NCI-H510A treated with DMSO at 0.1 percent for 48 hours (cell line): Measurements from ENCODE around the gene SIM2.
A peak's percentile ranks its signal among the peaks of the same experiment; 100 is the strongest.
"Not testable (repeated sequence)": the region's sequence is repeated elsewhere in the genome, so short reads cannot be mapped to it uniquely, and the experiment has no call there.

Source experiments
- DNase-seq: peaks from one replicate; lab custom pipeline; 2025; lab: John Stamatoyannopoulos, UW

Gene SIM2, protein sequence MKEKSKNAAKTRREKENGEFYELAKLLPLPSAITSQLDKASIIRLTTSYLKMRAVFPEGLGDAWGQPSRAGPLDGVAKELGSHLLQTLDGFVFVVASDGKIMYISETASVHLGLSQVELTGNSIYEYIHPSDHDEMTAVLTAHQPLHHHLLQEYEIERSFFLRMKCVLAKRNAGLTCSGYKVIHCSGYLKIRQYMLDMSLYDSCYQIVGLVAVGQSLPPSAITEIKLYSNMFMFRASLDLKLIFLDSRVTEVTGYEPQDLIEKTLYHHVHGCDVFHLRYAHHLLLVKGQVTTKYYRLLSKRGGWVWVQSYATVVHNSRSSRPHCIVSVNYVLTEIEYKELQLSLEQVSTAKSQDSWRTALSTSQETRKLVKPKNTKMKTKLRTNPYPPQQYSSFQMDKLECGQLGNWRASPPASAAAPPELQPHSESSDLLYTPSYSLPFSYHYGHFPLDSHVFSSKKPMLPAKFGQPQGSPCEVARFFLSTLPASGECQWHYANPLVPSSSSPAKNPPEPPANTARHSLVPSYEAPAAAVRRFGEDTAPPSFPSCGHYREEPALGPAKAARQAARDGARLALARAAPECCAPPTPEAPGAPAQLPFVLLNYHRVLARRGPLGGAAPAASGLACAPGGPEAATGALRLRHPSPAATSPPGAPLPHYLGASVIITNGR

DNA sequence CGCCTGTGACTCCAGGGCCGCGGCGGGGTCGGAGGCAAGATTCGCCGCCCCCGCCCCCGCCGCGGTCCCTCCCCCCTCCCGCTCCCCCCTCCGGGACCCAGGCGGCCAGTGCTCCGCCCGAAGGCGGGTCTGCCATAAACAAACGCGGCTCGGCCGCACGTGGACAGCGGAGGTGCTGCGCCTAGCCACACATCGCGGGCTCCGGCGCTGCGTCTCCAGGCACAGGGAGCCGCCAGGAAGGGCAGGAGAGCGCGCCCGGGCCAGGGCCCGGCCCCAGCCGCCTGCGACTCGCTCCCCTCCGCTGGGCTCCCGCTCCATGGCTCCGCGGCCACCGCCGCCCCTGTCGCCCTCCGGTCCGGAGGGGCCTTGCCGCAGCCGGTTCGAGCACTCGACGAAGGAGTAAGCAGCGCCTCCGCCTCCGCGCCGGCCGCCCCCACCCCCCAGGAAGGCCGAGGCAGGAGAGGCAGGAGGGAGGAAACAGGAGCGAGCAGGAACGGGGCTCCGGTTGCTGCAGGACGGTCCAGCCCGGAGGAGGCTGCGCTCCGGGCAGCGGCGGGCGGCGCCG lies at the start of gene SIM2:
TSS of gene SIM2 (plus strand) at position 135 of the 565 bp plus-strand sequence. CDS start 632 bp downstream, outside the sequence.
- DNase-seq: no peak

DNA sequence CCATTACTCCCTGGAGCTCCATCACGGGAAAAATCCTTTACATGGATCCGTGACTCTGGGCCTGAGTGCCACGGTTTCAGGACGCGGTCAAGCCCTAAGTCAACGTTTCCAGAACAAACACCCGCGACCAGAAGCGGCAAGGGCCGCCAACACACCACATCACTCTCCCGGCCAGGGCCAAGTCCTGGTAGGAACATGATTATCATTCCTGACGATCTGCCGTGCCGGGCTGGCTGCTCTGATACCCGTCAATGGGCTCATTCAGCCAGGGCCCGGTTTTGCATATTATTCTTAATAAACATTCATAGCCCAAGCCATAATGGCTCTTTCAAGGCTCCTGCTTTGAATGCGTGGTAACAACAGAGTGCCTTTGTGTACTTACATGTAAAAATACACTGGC lies 44.6 kb upstream of the SIM2 start:
- no peak for DNase-seq

DNA sequence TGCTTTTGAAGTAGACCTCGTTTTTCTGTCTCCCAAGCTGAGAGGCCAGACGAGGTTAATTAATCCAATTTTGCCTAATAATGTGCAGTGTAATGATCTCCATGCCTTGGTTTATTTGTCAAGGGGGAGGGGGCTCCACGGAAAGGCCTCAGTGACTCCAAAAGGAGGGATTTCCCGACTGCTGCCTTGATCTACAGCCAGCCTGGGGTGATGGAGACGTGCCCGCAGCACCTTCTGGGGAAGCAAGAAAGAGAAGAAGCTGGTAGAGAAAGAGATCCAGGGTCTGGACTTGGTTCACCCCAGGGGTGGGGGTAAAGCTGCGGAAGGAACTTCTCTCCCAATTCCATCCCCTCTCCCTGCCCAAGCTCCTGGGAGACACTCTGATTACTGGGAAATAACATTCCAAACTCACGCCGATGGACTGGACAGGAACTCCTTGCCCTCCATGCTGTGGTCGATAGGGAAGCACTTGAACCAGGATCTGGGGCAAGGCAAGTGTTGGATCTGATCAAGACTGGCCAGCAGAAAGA lies 44.1 kb upstream of the SIM2 start:
- DNase-seq: no peak

DNA sequence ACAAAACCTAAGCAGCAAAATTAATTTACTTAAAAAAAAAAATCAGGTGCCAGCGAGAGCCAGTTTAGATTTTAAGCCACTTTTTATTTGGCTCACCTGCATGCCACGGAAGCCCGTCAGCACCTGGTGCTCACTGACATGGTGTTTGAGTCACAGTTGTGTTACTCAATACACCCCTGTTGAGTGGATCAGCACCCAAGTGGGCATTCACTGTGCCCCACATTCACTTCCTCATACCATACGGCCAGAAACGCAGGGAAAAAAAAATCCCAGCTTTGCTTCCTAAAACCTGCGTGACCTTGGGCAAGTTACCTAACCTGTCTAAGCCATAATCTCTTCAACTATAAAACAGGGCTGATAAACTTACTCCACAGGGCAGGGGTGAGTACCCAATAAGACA lies 42.8 kb upstream of the SIM2 start:
- no peak for DNase-seq

DNA sequence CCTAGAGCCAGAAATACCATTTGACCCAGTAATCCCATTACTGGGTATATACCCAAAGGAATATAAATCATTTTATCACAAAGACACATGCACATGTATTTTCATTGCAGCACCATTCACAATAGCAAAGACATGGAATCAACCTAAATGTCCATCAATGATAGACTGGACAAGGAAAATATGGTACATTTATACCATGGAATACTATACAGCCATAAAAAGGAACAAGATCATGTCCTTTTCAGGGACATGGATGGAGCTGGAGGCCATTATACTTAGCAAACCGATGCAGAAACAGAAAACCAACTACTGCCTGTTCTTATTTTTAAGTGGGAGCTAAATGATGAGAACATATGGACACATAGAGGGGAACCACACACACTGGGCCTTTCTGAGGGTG lies 41.6 kb upstream of the SIM2 start:
- not testable (repeated sequence) for DNase-seq

DNA sequence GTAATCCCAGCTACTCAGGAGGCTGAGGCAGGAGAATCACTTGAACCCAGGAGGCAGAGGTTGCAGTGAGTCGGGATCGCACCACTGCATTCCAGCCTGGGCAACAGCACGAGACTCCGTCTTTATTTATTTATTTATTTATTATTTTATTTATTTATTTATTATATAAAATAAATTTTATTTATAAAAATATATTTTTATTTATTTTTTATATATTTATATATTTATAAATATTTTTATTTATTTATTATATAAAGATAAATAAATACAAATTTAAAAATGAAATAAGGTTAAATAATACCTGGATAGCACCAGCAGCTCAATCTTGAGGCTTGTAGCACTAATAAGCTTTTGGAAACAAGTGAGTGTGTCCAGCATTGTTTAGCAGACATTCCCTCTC lies 40.9 kb upstream of the SIM2 start:
- DNase-seq: no peak

DNA sequence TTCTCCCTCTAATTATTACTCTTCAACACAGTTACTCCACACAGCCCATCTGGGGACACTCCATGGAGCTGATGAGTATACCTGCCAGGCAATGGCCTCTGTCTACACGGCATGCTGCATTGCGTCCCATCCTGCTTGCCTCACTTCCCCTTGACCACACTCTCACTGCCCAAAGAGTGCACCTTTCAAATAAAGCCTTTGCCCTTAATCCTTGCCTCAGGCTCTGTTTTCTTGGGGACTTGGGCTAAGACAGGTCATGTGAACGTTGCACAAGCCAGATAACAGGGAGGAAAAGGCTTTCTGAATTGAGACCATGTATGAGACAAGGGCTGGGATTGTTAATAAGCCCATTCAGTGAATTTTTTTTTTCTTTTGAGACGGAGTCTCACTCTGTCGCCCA lies 40.0 kb upstream of the SIM2 start:
- no peak for DNase-seq

DNA sequence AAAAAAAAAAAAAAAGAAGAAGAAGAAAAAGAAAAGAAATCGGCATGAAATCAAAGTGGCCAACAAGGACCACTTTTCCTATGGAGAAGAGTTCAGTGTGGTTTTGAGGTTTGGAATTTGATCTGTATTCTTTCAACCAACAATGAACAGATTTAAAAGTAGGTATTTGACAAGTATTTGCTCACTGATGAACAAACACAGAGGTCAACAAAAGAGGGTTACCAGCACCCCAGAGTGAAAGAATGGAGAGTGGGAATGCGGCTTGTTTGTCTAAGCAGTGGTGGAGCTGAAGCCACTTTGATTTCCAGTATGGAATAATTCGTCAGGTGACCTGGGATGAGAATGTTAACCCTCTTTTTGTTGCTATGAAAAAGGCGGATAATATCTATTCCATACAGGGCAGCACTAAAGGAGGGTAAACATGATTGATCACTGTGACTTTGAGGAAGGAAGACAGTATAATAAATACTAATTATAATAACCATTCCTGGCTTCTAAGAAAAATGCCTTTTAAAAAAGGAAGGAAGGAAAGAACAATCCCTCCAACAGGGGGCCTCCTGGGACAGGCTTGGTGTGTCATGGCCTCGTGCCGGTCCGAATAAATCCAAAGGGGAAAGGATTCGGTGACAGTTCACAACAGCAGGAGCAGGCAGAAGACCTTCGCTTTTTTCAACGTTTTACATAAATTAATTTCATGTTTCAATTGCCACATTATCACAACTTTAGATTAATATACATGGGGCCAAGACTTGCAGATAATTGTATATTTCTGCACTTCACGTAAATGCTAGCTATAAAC lies 37.2 kb upstream of the SIM2 start:
- peak; percentile 8 for DNase-seq

DNA sequence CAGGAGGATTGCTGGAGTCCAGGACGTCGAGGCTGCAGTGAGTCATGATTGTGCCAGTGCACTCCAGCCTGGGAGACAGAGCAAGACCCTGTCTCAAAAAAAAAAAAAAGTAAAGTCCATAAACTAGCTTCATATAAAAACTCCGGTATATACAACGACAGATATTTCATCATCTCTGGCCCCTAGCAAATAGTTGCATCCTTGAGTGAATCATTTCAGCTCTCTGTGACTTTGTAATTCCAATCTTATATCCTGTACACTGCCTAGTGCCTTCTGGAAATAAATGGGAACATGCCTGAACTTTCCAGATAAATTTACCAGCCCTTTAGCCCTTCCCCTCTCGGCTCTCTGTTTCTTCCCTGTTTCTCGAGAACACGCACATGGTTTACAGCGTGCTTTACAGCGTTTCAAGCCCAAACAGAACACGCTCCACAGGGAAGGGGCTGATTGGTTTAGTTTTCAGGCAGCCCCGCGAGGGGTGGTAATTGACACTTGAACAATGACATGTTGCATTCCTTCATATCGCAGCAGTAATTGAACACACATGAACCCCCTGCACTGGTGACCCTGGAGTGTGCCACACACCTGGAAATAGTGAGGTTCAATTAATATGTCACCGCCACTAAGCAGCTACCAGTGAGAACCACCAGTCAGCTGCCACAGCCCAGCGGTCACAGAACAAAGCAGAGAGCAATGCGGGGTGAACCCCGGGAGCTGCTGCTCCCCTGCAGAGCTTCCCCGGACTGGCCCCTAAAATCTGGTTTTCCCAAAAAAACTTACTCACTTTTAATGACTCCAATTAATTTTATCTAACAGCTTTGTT lies 35.7 kb upstream of the SIM2 start:
- no peak for DNase-seq

DNA sequence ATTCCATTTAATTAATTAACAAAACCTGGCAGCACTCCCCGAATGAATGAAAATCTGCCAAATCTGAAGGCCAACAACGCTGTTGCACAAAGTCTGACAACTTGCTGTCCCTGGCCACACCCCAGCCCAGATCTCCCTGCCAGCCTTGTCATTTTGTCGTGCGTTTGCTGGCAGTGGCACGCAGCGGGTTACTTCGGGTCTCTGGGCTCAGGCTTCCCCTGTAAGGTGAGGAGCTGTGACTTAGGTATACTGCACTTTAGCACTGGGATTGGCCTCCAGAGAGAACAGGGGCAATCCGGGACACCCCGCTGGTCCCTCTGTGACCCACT lies 34.3 kb upstream of the SIM2 start:
- no peak for DNase-seq

DNA sequence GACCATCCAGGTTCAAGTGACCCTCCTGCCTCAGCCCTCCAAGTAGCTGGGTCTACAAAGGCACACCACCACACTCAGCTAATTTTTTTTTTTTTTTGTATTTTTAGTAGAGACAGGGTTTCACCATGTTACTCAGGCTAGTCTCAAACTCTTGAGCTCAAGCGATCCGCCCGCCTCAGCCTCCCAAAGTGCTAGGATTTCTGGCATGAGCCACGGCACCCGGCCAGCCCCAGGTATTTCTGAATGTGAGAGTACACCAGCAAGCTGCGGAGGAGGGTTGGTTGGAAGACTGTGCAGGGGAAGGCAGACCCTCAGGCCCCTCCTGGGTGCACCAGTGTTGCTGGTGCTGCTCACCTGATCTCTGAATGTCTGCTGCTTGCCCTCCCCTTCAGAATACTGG lies 33.1 kb upstream of the SIM2 start:
- no peak for DNase-seq

DNA sequence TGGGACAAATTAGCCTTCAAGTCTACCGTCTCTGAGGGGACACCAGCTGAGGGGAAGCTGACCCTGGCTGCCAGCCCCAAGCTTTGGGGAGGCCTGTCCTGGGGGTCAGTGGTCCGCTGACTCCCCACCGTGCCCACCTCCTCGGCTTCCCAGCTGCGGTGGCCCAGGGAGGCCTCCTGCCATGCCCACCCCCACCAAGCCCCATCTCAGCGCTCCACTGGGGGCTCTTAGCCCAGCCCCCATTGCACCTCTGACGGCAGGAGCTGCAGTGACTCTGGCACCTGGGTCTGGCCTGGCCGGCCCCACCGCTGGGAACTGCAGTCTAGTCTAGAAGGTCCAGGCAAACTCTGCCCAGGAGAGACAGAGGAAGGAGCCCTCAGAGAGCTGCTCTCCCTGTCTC lies 30.2 kb upstream of the SIM2 start:
- no peak for DNase-seq

DNA sequence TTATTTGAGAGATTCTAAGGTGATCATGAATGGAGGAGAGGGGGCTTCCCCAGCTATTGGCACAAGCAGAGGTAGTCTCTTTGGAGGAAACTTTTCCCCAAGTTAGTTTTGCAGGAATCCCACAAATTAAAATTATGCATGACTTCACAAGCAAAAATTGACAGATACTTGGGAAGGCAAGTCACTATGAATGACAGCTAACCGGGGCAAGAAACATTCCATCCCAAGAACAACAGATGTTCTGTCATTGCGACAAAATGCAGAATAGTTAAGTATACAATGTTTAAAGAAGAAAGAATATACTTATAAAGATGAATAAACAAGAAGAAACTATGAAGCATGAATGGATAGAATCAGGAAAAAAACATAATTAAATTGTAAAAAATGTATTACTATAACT lies 27.1 kb upstream of the SIM2 start:
- no peak for DNase-seq

DNA sequence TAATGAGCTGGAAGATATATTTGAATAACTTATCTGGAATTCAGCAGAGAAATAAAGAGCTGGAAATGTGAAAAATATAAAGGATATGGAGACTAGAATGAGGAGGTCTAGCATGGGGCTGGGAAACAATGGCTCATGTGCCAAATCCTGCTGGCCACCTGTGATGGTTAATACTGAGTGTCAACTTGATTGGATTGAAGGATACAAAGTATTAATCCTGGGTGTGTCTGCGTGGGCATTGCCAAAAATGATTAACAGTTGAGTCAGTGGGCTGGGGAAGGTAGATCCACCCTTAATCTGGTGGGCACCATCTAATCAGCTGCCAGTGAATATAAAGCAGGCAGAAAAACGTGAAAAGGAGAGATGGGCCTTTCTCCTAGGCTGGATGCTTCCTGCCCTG lies 26.6 kb upstream of the SIM2 start:
- not testable (repeated sequence) for DNase-seq

DNA sequence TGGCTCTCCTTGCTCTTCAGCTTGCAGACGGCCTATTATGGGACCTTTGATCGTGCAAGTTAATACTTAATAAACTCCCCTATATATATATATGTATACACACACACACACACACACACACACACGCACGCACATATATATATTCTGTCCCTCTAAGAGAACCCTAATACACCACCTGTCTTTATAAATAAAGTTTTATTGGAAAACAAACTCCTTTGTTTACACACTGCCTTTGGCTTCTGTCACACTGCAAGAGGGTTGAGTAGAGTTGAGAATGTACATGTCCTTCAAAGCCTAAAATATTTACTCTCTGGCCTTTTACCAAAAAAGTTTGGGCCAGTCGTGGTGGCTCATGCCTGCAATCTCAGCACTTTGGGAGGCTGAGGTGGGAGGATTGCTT lies 26.2 kb upstream of the SIM2 start:
- DNase-seq: no peak

DNA sequence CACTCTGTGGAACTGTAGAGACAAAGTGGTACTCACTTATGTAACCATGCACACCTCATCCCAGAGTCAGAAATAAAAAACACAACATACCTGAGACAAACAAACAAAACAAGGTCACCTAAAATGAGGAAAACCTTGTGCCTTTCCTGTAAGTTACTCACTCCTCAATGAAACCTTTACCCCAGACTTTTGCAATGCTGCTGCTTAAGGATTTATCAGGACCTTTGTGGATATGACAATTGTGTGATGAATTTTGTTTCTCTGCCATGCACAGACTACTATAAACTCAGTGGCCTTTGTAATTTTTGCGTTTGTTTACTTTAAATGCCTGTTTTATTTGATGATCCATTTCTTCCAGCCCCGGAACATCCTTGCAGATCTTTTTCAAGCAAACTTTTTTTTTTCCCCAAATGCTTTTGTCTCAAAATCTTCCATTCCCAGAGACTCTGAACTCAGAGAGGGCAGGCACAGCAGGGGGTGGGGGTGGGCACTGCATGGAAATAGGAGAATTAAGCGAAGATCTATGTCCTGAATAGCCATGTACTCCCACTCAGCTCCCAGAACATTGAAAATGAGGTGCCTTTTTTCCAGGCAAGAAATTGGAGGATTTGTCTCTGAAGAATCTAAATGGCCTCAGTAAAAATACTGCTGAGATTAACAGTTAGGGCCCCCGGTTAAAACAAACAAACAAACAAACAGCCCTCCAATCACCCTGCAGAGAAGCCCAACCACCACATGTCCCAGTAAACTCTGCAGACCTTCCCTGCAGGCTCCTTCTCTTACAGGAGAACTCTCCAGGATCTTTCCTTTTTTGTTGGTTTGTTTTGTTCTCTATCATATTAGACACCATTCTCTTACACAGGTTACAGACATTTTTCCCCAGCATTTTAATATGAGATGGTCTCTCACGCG lies 22.6 kb upstream of the SIM2 start:
- DNase-seq: no peak

DNA sequence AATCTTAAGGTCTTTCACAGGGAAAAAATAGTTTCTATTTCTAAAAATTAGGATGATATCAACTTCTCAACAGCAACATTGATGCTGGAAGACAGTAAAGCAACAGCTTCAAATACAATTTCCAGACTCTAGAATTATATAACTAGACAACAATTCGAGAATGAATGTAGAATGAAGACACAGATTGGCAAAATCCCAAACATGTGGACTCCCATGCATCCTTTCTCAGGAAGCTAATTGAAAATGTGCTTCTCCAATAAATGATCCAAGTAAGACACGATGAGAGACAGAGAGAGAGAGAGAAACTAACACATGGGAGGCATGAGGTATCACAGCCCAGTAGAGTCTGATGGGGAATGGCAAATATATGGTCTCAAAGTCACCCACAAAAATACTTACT lies 21.5 kb upstream of the SIM2 start:
- no peak for DNase-seq

DNA sequence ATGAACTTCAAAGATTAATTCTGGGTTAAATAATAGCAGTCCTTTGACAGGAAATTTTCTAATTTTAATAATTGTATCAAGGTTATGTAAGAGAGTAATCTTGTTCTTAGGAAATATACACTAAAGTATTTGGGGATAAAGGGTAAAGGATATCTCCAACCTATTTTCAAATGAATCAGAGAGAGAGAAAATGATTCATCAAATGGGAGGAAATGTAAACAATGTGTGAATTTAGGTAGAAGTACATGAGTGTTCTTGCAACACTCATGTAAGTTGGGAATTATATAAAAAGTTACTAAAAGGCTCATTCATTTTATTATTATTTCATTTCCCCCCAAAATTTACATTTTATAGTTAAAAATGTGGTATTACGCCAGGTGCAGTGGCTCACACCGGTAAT lies 20.4 kb upstream of the SIM2 start:
- DNase-seq: no peak

DNA sequence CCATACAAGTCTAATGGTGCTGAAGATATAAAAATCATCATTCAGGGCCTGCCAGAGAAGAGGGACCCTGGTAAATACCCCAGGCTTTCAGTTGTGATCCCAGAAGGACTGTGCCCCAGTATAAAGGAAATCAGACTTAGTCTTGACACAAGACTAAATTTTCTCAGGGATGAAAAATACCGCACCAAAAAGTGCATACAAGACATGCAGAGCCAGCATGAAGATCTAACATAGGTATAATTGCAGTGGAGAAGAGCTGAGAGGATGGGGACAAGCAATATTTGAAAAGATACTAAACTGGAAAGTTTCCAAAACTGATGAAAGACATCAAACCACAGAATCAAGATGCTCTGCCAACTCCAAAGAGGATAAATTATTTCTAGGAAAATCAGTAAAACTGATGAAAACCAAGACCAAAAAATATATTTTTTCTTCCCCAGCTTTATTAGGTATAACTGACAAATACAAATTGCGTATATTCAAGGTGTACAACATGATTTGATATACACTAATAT lies 17.7 kb upstream of the SIM2 start:
- no peak for DNase-seq
